ENCODE measurements around the gene RHCG.
"Not testable (repeated sequence)": the region's sequence is repeated elsewhere in the genome, so short reads cannot be mapped to it uniquely, and the experiment has no call there.

The RHCG gene

GRCh38 chr15:89477411-89478242, 18.8 kb downstream of the RHCG start:
- no peak for DNase-seq (ENCODE audit: low spot score)

- DNase-seq (ENCODE audit: low spot score) = no peak
Observed at GRCh38 chr15:89475661-89476060, 20.7 kb downstream of the RHCG start.

GRCh38 chr15:89472785-89473256, 23.6 kb downstream of the RHCG start:
- no peak for DNase-seq (ENCODE audit: low spot score)

- no peak for DNase-seq (ENCODE audit: low spot score)
Observed at GRCh38 chr15:89469426-89470096, 26.8 kb downstream of the RHCG start.

- not testable (repeated sequence) for DNase-seq (ENCODE audit: low spot score)
Observed at GRCh38 chr15:89468813-89469212, 27.6 kb downstream of the RHCG start.

- no peak for DNase-seq (ENCODE audit: low spot score)
Observed at GRCh38 chr15:89463113-89463512, 33.3 kb downstream of the RHCG start.

- DNase-seq (ENCODE audit: low spot score) = no peak
Observed at GRCh38 chr15:89462198-89462912, 34.0 kb downstream of the RHCG start.

- no peak for DNase-seq (ENCODE audit: low spot score)
Observed at GRCh38 chr15:89461386-89461785, 35.0 kb downstream of the RHCG start.

GRCh38 chr15:89460048-89460447, 36.3 kb downstream of the RHCG start:
- no peak for DNase-seq (ENCODE audit: low spot score)

GRCh38 chr15:89459271-89460038, 36.9 kb downstream of the RHCG start:
- no peak for DNase-seq (ENCODE audit: low spot score)

- DNase-seq (ENCODE audit: low spot score) = no peak
Observed at GRCh38 chr15:89458440-89458839, 37.9 kb downstream of the RHCG start.

GRCh38 chr15:89457086-89457485, 39.3 kb downstream of the RHCG start:
- DNase-seq (ENCODE audit: low spot score) = no peak

GRCh38 chr15:89455535-89455934, 40.8 kb downstream of the RHCG start:
- DNase-seq (ENCODE audit: low spot score) = no peak

- DNase-seq (ENCODE audit: low spot score) = no peak
Observed at GRCh38 chr15:89452330-89452836, 44.0 kb downstream of the RHCG start.

GRCh38 chr15:89451846-89452245, 44.5 kb downstream of the RHCG start:
- DNase-seq (ENCODE audit: low spot score) = no peak

- no peak for DNase-seq (ENCODE audit: low spot score)
Observed at GRCh38 chr15:89450076-89451006, 46.0 kb downstream of the RHCG start.

GRCh38 chr15:89448825-89449224, 47.6 kb downstream of the RHCG start:
- no peak for DNase-seq (ENCODE audit: low spot score)

- no peak for DNase-seq (ENCODE audit: low spot score)
Observed at GRCh38 chr15:89447676-89448075, 48.7 kb downstream of the RHCG start.

- no peak for DNase-seq (ENCODE audit: low spot score)
Observed at GRCh38 chr15:89446255-89446891, 50.0 kb downstream of the RHCG start.

GRCh38 chr15:89445518-89445917, 50.9 kb downstream of the RHCG start:
- no peak for DNase-seq (ENCODE audit: low spot score)

Data from CD4-positive, alpha-beta T cell treated with Interleukin-6 at 100 ng/mL for 8 hours (primary cell).